Measurements from ENCODE around the gene TMC1. TPM values are rescaled to one million over a fixed set of nuclear protein-coding genes. Genes with fewer than 3 reads are reported as not detected.

TMC1 gene
- total RNA-seq, 1 experiment from 2014 or later, result 0.36 TPM

- TF ChIP-seq POLR2AphosphoS5 (IDR thresholded peaks at IDR 0.05; ENCODE audit: low read depth, low read length) (no peak), SIN3A (IDR thresholded peaks at IDR 0.05; ENCODE audit: borderline replicate concordance, insufficient read depth, low read depth, low read length) (no peak), REST (IDR thresholded peaks at IDR 0.05; ENCODE audit: insufficient read depth in 1 of 2, low read depth in 2 of 2, low read length in 1 of 2) (no peak), CTCF (IDR thresholded peaks at IDR 0.05) (no peak), TCF7L2 (IDR thresholded peaks at IDR 0.05; ENCODE audit: low read depth, low read length) (no peak)
- BruUV-seq (replicated peaks), result no TSS peak
- H3K4me3 ChIP-seq (ENCODE audit: low read depth in 2 of 2, low read length in 2 of 2), result no peak overlapping the region
- no peaks in the 10 kb centered on the region for H3K36me3 ChIP-seq (ENCODE audit: control insufficient read depth, insufficient read depth, low read length)
- H3K27ac ChIP-seq (ENCODE audit: low read length), result peak overlapping the region; percentile 62
- H3K4me1 ChIP-seq (ENCODE audit: control insufficient read depth, insufficient read depth, low read length), result peaks cover 10% of the 10 kb centered on the region
- POLR2A ChIA-PET, result no interaction called here
- DNase-seq (ENCODE audit: low read depth, low spot score) (no peak), ATAC-seq (peak; percentile 70)
- intact Hi-C loops (cut with micrococcal nuclease; ENCODE audit: unreplicated experiment), result no loop called here
- no peaks in the 10 kb centered on the region for H3K27me3 ChIP-seq (ENCODE audit: control insufficient read depth, insufficient read depth, low read length)
- no peaks in the 10 kb centered on the region for H3K9me3 ChIP-seq (ENCODE audit: control insufficient read depth, insufficient read depth, low read depth, low read length)
- in situ Hi-C loops (cut with HindIII; ENCODE audit: low pct_unique_long_range_greater_than_20kb, low sequenced_read_pairs), result no loop called here
- CTCF ChIA-PET, result no interaction called here
Measured at GRCh38 chr9:72533322-72533721, 11.9 kb downstream of the TMC1 start.

- Histone ChIP-seq H3K4me3 (ENCODE audit: low read depth in 2 of 2, low read length in 2 of 2) (no peak overlapping the region), H3K9me3 (ENCODE audit: control insufficient read depth, insufficient read depth, low read depth, low read length) (no peaks in the 10 kb centered on the region), H3K27me3 (ENCODE audit: control insufficient read depth, insufficient read depth, low read length) (no peaks in the 10 kb centered on the region), H3K27ac (ENCODE audit: low read length) (peak overlapping the region; percentile 65), H3K4me1 (ENCODE audit: control insufficient read depth, insufficient read depth, low read length) (peaks cover 4% of the 10 kb centered on the region), H3K36me3 (ENCODE audit: control insufficient read depth, insufficient read depth, low read length) (no peaks in the 10 kb centered on the region)
- DNase-seq (ENCODE audit: low read depth, low spot score) (no peak), ATAC-seq (no peak)
- ChIA-PET POLR2A (no interaction called here), CTCF (no interaction called here)
- in situ Hi-C loops (cut with HindIII; ENCODE audit: low pct_unique_long_range_greater_than_20kb, low sequenced_read_pairs), result no loop called here
- TF ChIP-seq TCF7L2 (IDR thresholded peaks at IDR 0.05; ENCODE audit: low read depth, low read length), result no peak
- TF ChIP-seq SIN3A (IDR thresholded peaks at IDR 0.05; ENCODE audit: borderline replicate concordance, insufficient read depth, low read depth, low read length), result no peak
- TF ChIP-seq REST (IDR thresholded peaks at IDR 0.05; ENCODE audit: insufficient read depth in 1 of 2, low read depth in 2 of 2, low read length in 1 of 2), result no peak
- TF ChIP-seq POLR2AphosphoS5 (IDR thresholded peaks at IDR 0.05; ENCODE audit: low read depth, low read length), result no peak
- TF ChIP-seq CTCF (IDR thresholded peaks at IDR 0.05), result no peak
- no TSS peak for BruUV-seq (replicated peaks)
- intact Hi-C loops (cut with micrococcal nuclease; ENCODE audit: unreplicated experiment), result no loop called here
Measured at GRCh38 chr9:72534931-72535330, 13.5 kb downstream of the TMC1 start.

All from Panc1 (cell line).